ENCODE data around the gene NRXN3. TPM values are rescaled to one million over a fixed set of nuclear protein-coding genes. Genes with fewer than 3 reads are reported as not detected.

Gene NRXN3
- total RNA-seq, 1 donor = 2.5 TPM

DNA sequence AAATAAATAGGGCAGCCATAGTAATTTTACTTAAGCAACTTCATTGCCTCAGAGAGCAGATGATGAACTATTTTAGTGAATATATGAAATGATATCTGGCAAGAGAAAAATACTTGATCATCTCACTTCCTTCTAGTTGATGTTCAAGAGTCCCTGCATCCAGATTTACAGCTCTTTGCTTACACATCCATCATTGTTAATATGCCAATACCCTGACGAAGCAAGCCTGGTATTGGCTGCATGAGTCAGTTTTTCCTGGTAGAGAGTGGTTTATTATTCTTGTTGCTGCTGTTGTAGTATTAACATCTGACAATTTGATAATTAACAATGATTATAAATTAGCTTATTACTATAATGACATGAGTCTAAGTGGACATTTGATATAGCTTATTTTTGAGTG, 681.9 kb downstream of the NRXN3 start:
- Histone ChIP-seq H4K20me1 (ENCODE audit: insufficient read depth, low read length) (no peaks in the 10 kb centered on the region), H3K27ac (ENCODE audit: low read depth, low read length) (no peak overlapping the region), H3K9me3 (ENCODE audit: low read depth, low read length) (no peaks in the 10 kb centered on the region), H3K36me3 (ENCODE audit: insufficient read depth, low read length) (no peaks in the 10 kb centered on the region), H3K79me2 (ENCODE audit: insufficient read depth, low read length) (no peaks in the 10 kb centered on the region), H3K4me2 (ENCODE audit: insufficient read depth, low read length) (no peak overlapping the region), H3K4me3 (ENCODE audit: insufficient read depth, low read length) (no peak overlapping the region), H3K27me3 (ENCODE audit: insufficient read depth, low read length) (no peaks in the 10 kb centered on the region), H2AFZ (ENCODE audit: low read length) (no peak overlapping the region), H3K4me1 (ENCODE audit: insufficient read depth, low read length) (no peaks in the 10 kb centered on the region)
- no peak for TF ChIP-seq CTCF (IDR thresholded peaks at IDR 0.05; ENCODE audit: extremely low read depth, low read depth, low read length)
- DNase-seq (ENCODE audit: insufficient read length, low spot score, missing footprints) = no peak

GRCh38 chr14:78857974-78858373, 687.8 kb downstream of the NRXN3 start:
- Histone ChIP-seq H3K4me3 (ENCODE audit: insufficient read depth, low read length) (no peak overlapping the region), H3K4me1 (ENCODE audit: insufficient read depth, low read length) (no peaks in the 10 kb centered on the region), H3K27ac (ENCODE audit: low read depth, low read length) (no peak overlapping the region), H2AFZ (ENCODE audit: low read length) (no peak overlapping the region), H3K27me3 (ENCODE audit: insufficient read depth, low read length) (no peaks in the 10 kb centered on the region), H3K9me3 (ENCODE audit: low read depth, low read length) (no peaks in the 10 kb centered on the region), H3K36me3 (ENCODE audit: insufficient read depth, low read length) (no peaks in the 10 kb centered on the region), H3K4me2 (ENCODE audit: insufficient read depth, low read length) (no peak overlapping the region), H3K79me2 (ENCODE audit: insufficient read depth, low read length) (no peaks in the 10 kb centered on the region), H4K20me1 (ENCODE audit: insufficient read depth, low read length) (no peaks in the 10 kb centered on the region)
- DNase-seq (ENCODE audit: insufficient read length, low spot score, missing footprints) = no peak
- no peak for TF ChIP-seq CTCF (IDR thresholded peaks at IDR 0.05; ENCODE audit: extremely low read depth, low read depth, low read length)

- no peaks in the 10 kb centered on the region for H3K36me3 ChIP-seq (ENCODE audit: insufficient read depth, low read length)
- H3K27me3 ChIP-seq (ENCODE audit: insufficient read depth, low read length) = no peaks in the 10 kb centered on the region
- H3K9me3 ChIP-seq (ENCODE audit: low read depth, low read length) = no peaks in the 10 kb centered on the region
- no peaks in the 10 kb centered on the region for H3K79me2 ChIP-seq (ENCODE audit: insufficient read depth, low read length)
- peak; percentile 11 for DNase-seq (ENCODE audit: insufficient read length, low spot score, missing footprints)
- H3K4me3 ChIP-seq (ENCODE audit: insufficient read depth, low read length) = no peak overlapping the region
- H3K27ac ChIP-seq (ENCODE audit: low read depth, low read length) = no peak overlapping the region
- TF ChIP-seq CTCF (IDR thresholded peaks at IDR 0.05; ENCODE audit: extremely low read depth, low read depth, low read length) = no peak
- H4K20me1 ChIP-seq (ENCODE audit: insufficient read depth, low read length) = no peaks in the 10 kb centered on the region
- H2AFZ ChIP-seq (ENCODE audit: low read length) = no peak overlapping the region
- no peaks in the 10 kb centered on the region for H3K4me1 ChIP-seq (ENCODE audit: insufficient read depth, low read length)
- no peak overlapping the region for H3K4me2 ChIP-seq (ENCODE audit: insufficient read depth, low read length)
These were observed 693.0 kb downstream of the NRXN3 start for GRCh38 chr14:78863143-78863542.

DNA sequence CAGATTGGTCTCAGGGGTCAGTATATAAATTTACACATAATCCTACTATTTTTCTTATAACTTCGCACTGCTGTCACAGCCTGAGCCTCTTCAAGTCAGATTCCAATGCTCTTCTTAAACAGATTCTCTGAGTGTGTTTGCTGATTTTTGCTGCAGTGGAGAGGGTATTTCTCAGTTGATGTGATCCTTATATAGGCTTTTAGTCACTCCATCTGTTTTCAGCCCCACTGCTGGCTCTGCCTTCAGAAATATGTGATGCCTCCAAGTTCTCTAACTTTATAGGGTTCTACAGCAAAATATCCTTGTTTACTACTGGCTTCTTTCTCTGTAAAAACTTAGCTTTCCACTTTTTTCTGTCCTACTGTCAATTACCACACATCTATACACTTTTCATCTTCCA, 702.7 kb downstream of the NRXN3 start:
- no peak for TF ChIP-seq CTCF (IDR thresholded peaks at IDR 0.05; ENCODE audit: extremely low read depth, low read depth, low read length)
- Histone ChIP-seq H3K27ac (ENCODE audit: low read depth, low read length) (no peak overlapping the region), H3K4me1 (ENCODE audit: insufficient read depth, low read length) (no peaks in the 10 kb centered on the region), H3K36me3 (ENCODE audit: insufficient read depth, low read length) (no peaks in the 10 kb centered on the region), H3K4me2 (ENCODE audit: insufficient read depth, low read length) (no peak overlapping the region), H4K20me1 (ENCODE audit: insufficient read depth, low read length) (no peaks in the 10 kb centered on the region), H3K79me2 (ENCODE audit: insufficient read depth, low read length) (no peaks in the 10 kb centered on the region), H3K27me3 (ENCODE audit: insufficient read depth, low read length) (no peaks in the 10 kb centered on the region), H3K4me3 (ENCODE audit: insufficient read depth, low read length) (no peak overlapping the region), H2AFZ (ENCODE audit: low read length) (no peak overlapping the region), H3K9me3 (ENCODE audit: low read depth, low read length) (no peaks in the 10 kb centered on the region)
- DNase-seq (ENCODE audit: insufficient read length, low spot score, missing footprints) = no peak

All from osteoblast (primary cell).